H1 (cell line): Measurements from ENCODE around the gene SESN3. TPM values are rescaled to one million over a fixed set of nuclear protein-coding genes. Genes with fewer than 3 reads are reported as not detected.

Experiments used
- CTCF ChIA-PET: fragments of 300-600 bp; sonication (Branson Sonifier 250); formaldehyde crosslinking; loops from one replicate; lab custom pipeline; 2021; ENCODE audit not compliant: partially characterized antibody; lab: Charles Lee
- POLR2A ChIA-PET: fragments of 300-600 bp; sonication (Branson Sonifier 250); formaldehyde crosslinking; loops from one replicate; lab custom pipeline; 2021; ENCODE audit warnings: inconsistent platforms; ENCODE audit not compliant: partially characterized antibody; lab: Charles Lee
- DNase-seq, 2 experiments: peaks; one replicate each; pipeline versions ENCODE4 v3.0.0 to v3.0.0-alpha.2; 2010 to 2022; ENCODE audit warnings: low spot score in 2 of 2, low read depth in 1 of 2, mixed read lengths in 1 of 2
- FAIRE-seq: peaks from 2 replicates; lab custom pipeline; 2011; peaks lifted over from hg19 to GRCh38; lab: Jason Lieb, UNC
- H2AFZ ChIP-seq: 2 replicates; pipeline ENCODE4 v1.8.1; 2012; ENCODE audit warnings: low read length, inconsistent platforms
- H2AK5ac ChIP-seq: 2 replicates; pipeline ENCODE4 v1.6.1; 2013; ENCODE audit warnings: low read depth, low read length
- H2BK120ac ChIP-seq: replicated peaks from 2 replicates; pipeline ENCODE3; 2013; ENCODE audit warnings: low read depth, low read length, inconsistent platforms
- H2BK12ac ChIP-seq: 2 replicates; pipeline ENCODE4 v1.6.1; 2013; ENCODE audit warnings: low read depth, low read length
- H2BK15ac ChIP-seq: 2 replicates; pipeline ENCODE4 v1.6.1; 2013; ENCODE audit warnings: low read length
- H2BK20ac ChIP-seq: 2 replicates; pipeline ENCODE4 v1.6.1; 2013; ENCODE audit warnings: low read length
- H2BK5ac ChIP-seq: 2 replicates; pipeline ENCODE4 v1.6.1; 2013; ENCODE audit warnings: low read depth, low read length
- H3K14ac ChIP-seq: 2 replicates; pipeline ENCODE4 v1.6.1; 2013; ENCODE audit warnings: inconsistent platforms; ENCODE audit not compliant: insufficient read length
- H3K18ac ChIP-seq: 2 replicates; pipeline ENCODE4 v1.6.1; 2013; ENCODE audit warnings: low read length; ENCODE audit errors: extremely low read depth
- H3K23ac ChIP-seq: 2 replicates; pipeline ENCODE4 v1.6.1; 2013; ENCODE audit warnings: inconsistent platforms; ENCODE audit not compliant: insufficient read length
- H3K23me2 ChIP-seq: 2 replicates; pipeline ENCODE4 v1.6.1; 2013; ENCODE audit warnings: low read depth, low read length
- H3K27ac ChIP-seq: 2 replicates; pipeline ENCODE4 v1.6.1; 2011; ENCODE audit warnings: low read depth, low read length, inconsistent platforms
- H3K27me3 ChIP-seq, 4 experiments: replicated peaks in 1 of 4; 1 replicate in 1 of 4; 2 replicates in 3 of 4; pipeline versions ENCODE4 v1.6.1 to v1.8.1; 2011 to 2013; ENCODE audit warnings: low read length in 3 of 4, mild to moderate bottlenecking in 3 of 4, inconsistent platforms in 2 of 4, mixed read lengths in 2 of 4, moderate library complexity in 1 of 4; ENCODE audit not compliant: control insufficient read depth in 3 of 4, insufficient read depth in 3 of 4; ENCODE audit errors: extremely low read depth in 1 of 4
- H3K36me3 ChIP-seq, 4 experiments: 2 replicates each; pipeline versions ENCODE4 v1.6.1 to v1.8.1; 2011 to 2013; ENCODE audit warnings: mild to moderate bottlenecking in 4 of 4, low read length in 3 of 4, moderate library complexity in 2 of 4, control low read depth in 1 of 4, inconsistent platforms in 1 of 4; ENCODE audit not compliant: insufficient read depth in 4 of 4, control insufficient read depth in 2 of 4
- H3K4ac ChIP-seq: replicated peaks from 2 replicates; pipeline ENCODE3; 2013; ENCODE audit warnings: low read length, low read depth, mixed read lengths, inconsistent platforms; ENCODE audit not compliant: insufficient read length
- H3K4me1 ChIP-seq, 4 experiments: replicated peaks in 1 of 4; 1 replicate in 1 of 4; 2 replicates in 3 of 4; pipeline versions ENCODE4 v1.6.1 to v1.8.1; 2011 to 2013; ENCODE audit warnings: low read length in 3 of 4, inconsistent platforms in 2 of 4, mixed read lengths in 1 of 4; ENCODE audit not compliant: insufficient read depth in 4 of 4, control insufficient read depth in 3 of 4
- H3K4me2 ChIP-seq, 2 experiments: 2 replicates each; pipeline versions ENCODE4 v1.6.1 to v1.8.1; 2011 to 2013; ENCODE audit warnings: low read depth in 2 of 2, low read length in 2 of 2, control low read depth in 1 of 2, inconsistent platforms in 1 of 2, mild to moderate bottlenecking in 1 of 2; ENCODE audit not compliant: insufficient read depth in 1 of 2
- H3K4me3 ChIP-seq, 4 experiments: fragments of 200-600, 300-600 bp in 1 of 4; sonication (generic), shearing (Covaris generic), sonication (Bioruptor Twin) in 1 of 4; 2 replicates each; pipeline versions ENCODE4 v1.5.1 to v1.8.1; 2011 to 2016; ENCODE audit warnings: low read length in 4 of 4, low read depth in 3 of 4, control low read depth in 2 of 4, inconsistent platforms in 2 of 4, mild to moderate bottlenecking in 2 of 4, mixed read lengths in 1 of 4, moderate library complexity in 1 of 4; ENCODE audit not compliant: insufficient read depth in 2 of 4; ENCODE audit errors: extremely low read depth in 1 of 4
- H3K56ac ChIP-seq: replicated peaks from 2 replicates; pipeline ENCODE3; 2013; ENCODE audit warnings: low read depth, mild to moderate bottlenecking, mixed read lengths, low read length, inconsistent platforms; ENCODE audit not compliant: insufficient read length
- H3K79me1 ChIP-seq: 2 replicates; pipeline ENCODE4 v1.6.1; 2013; ENCODE audit warnings: low read depth, low read length, control low read depth
- H3K79me2 ChIP-seq, 2 experiments: 2 replicates each; pipeline versions ENCODE4 v1.6.1 to v1.8.1; 2012 to 2013; ENCODE audit warnings: low read length in 2 of 2, mild to moderate bottlenecking in 2 of 2, inconsistent platforms in 1 of 2; ENCODE audit not compliant: insufficient read depth in 2 of 2, control insufficient read depth in 1 of 2
- H3K9ac ChIP-seq, 4 experiments: replicated peaks in 1 of 4; 1 replicate in 1 of 4; 2 replicates in 3 of 4; pipeline versions ENCODE4 v1.6.1 to v1.8.1; 2011 to 2013; ENCODE audit warnings: low read depth in 3 of 4, low read length in 3 of 4, control low read depth in 2 of 4, mild to moderate bottlenecking in 2 of 4, moderate library complexity in 2 of 4, inconsistent platforms in 1 of 4; ENCODE audit errors: extremely low read depth in 1 of 4
- H3K9me3 ChIP-seq, 2 experiments: 2 replicates each; pipeline versions ENCODE4 v1.6.1 to v1.8.1; 2012 to 2013; ENCODE audit warnings: mild to moderate bottlenecking in 2 of 2, moderate library complexity in 2 of 2, control low read depth in 1 of 2, inconsistent platforms in 1 of 2, low read depth in 1 of 2, low read length in 1 of 2, mixed read lengths in 1 of 2; ENCODE audit not compliant: insufficient read depth in 2 of 2
- H4K20me1 ChIP-seq, 2 experiments: replicated peaks in 1 of 2; 2 replicates each; pipeline versions ENCODE3 to v1.8.1; 2011 to 2013; ENCODE audit warnings: inconsistent platforms in 2 of 2, low read length in 2 of 2, mild to moderate bottlenecking in 1 of 2; ENCODE audit not compliant: insufficient read depth in 2 of 2, control insufficient read depth in 1 of 2
- H4K5ac ChIP-seq: 2 replicates; pipeline ENCODE4 v1.6.1; 2013; ENCODE audit warnings: low read length, low read depth, mixed read lengths, inconsistent platforms; ENCODE audit not compliant: insufficient read length
- H4K8ac ChIP-seq: 2 replicates; pipeline ENCODE4 v1.8.0; 2013; ENCODE audit warnings: mild to moderate bottlenecking, moderate library complexity, low read length, inconsistent platforms; ENCODE audit not compliant: insufficient read depth; ENCODE audit errors: extremely low read depth
- H4K91ac ChIP-seq: replicated peaks from 2 replicates; pipeline ENCODE3; 2013; ENCODE audit warnings: low read length, mixed read lengths, inconsistent platforms; ENCODE audit not compliant: insufficient read length
- CHD2 ChIP-seq: IDR thresholded peaks from 2 replicates; pipeline ENCODE4 v1.6.1; 2012; ENCODE audit warnings: low read length, improper control_type of control experiment
- EP300 ChIP-seq, 2 experiments: IDR thresholded peaks; 1 replicate in 1 of 2; 2 replicates in 1 of 2; pipeline ENCODE4 v1.6.1; 2011 to 2012; ENCODE audit warnings: low read depth in 2 of 2, low read length in 2 of 2, mild to moderate bottlenecking in 2 of 2, borderline replicate concordance in 1 of 2, inconsistent platforms in 1 of 2, moderate library complexity in 1 of 2
- EZH2 ChIP-seq: fragments of 200-600 bp; sonication (generic); IDR thresholded peaks from 2 replicates; pipeline ENCODE4 v1.7.1; 2012; ENCODE audit warnings: low read depth, mild to moderate bottlenecking, moderate library complexity, low read length, inconsistent platforms; ENCODE audit not compliant: severe bottlenecking
- POLR2AphosphoS5 ChIP-seq: IDR thresholded peaks from 2 replicates; pipeline ENCODE4 v1.6.1; 2011; ENCODE audit warnings: low read depth, low read length
- RFX5 ChIP-seq: IDR thresholded peaks from 2 replicates; pipeline ENCODE4 v1.6.1; 2011; ENCODE audit warnings: low read depth, low read length, improper control_type of control experiment, borderline replicate concordance
- SIRT6 ChIP-seq: IDR thresholded peaks from one replicate; pipeline ENCODE4 v1.7.1; 2012; ENCODE audit warnings: low read length, inconsistent platforms
- SIX5 ChIP-seq: IDR thresholded peaks from 2 replicates; pipeline ENCODE4 v1.6.1; 2011; ENCODE audit warnings: mild to moderate bottlenecking, low read depth, low read length
- WGBS, 2 experiments: shearing (Covaris generic) in 1 of 2; methylation state at CpG; one replicate each; pipeline versions ENCODE4 v1.1.6 to v1.1.7; 2013 to 2015; ENCODE audit warnings: low lambda C conversion rate in 2 of 2, mixed read lengths in 2 of 2, inconsistent platforms in 1 of 2, low coverage in 1 of 2, missing lambda C conversion rate in 1 of 2; ENCODE audit not compliant: insufficient replicate concordance in 2 of 2, insufficient coverage in 1 of 2, insufficient read length in 1 of 2; ENCODE audit errors: extremely low coverage in 1 of 2, missing lambda C conversion rate in 1 of 2; 5-methylcytosine and 5-hydroxymethylcytosine counted together
- polyA plus RNA-seq, 7 experiments: library from polyadenylated mRNA; depleted of rRNA in 3 of 7; stranded (reverse) in 5 of 7; unstranded in 2 of 7; fragments of >200 nt in 5 of 7; fragments of 200-250 nt in 2 of 7; gene quantifications; 1 replicate in 5 of 7; 2 replicates in 1 of 7; 4 replicates in 1 of 7; pipeline versions ENCODE4 v1.2.1 to v1.2.3, GENCODE V29; 2011 to 2013; ENCODE audit warnings: missing spikeins in 2 of 7, mixed read lengths in 2 of 7
- total RNA-seq: library from RNA; stranded (reverse); fragmentation: NEBNext Ultra II Directional; extraction: Animal tissue kit (Norgen Biotek cat#: 25700); gene quantifications from 2 replicates; pipeline ENCODE4 v1.2.1, GENCODE V29; 2021

SESN3 gene
- total and polyA plus RNA-seq, 2 of the 8 experiments (the other 6 are each of a cell fraction or from before 2014, with no cell fraction given): 10.2 to 31.1 TPM

DNA sequence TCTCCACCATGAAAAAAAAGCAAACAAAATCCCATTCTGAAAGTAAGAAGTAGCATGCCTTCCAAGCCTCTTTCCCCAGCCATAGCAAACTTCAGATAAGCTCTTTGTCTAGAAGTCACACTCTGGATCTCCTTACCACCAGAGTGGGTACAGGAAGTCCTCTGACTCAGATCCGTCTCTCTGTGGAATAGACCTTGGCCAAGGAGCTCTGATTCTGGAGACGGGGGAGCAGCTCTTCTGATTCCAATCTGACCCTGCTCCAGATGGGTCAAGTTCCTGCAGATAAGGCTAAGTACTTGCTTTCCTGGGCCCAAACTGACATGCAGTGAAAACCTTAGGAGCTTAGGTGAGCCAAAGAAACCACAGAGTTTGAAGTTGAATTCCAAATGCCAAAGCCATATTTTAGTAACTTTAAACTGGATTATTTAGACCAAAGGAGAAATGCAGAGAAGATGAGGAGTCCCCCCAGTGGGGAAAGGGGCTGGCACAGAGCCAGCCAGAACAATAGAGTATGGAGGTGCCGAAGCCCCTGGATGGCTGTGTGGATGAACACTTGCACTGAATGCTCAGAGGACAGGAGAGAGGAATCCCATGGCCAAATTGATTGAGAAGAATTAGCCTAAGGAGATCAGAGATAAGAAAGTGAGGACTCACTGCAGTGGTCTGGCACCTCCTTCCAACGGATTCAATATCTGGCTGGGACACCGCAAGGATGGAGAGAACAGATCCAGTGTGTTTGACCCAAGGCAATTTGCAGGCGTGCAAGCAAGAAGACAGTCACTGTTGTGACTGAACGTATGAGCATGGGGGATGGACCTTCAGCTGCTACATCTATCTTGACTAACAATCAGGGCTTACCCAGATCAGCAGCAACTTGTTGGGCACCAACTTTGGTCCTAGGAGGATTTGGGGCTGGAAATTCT, 86.4 kb downstream of the SESN3 start:
- Histone ChIP-seq H3K4me2 (no peak overlapping the region), H2AK5ac (no peak overlapping the region), H3K79me2 (no peaks in the 10 kb centered on the region), H2BK15ac (no peak overlapping the region), H3K4me1 (peaks cover 0 to 2% (median 0%) of the 10 kb centered on the region in 4 experiments; a peak in 1 of 7 replicates), H3K27ac (no peak overlapping the region), H3K4me3 (no peak overlapping the region), H3K23ac (no peak overlapping the region), H4K8ac (no peak overlapping the region), H3K18ac (no peak overlapping the region), H3K79me1 (no peaks in the 10 kb centered on the region), H3K14ac (no peak overlapping the region), H4K5ac (no peak overlapping the region), H3K23me2 (no peaks in the 10 kb centered on the region), H2BK12ac (no peak overlapping the region), H2BK120ac (no peak overlapping the region), H3K9me3 (no peaks in the 10 kb centered on the region), H2AFZ (no peak overlapping the region), H3K36me3 (no peaks in the 10 kb centered on the region), H4K91ac (no peak overlapping the region), H4K20me1 (no peaks in the 10 kb centered on the region), H2BK20ac (no peak overlapping the region), H2BK5ac (no peak overlapping the region), H3K4ac (no peak overlapping the region), H3K56ac (no peak overlapping the region), H3K27me3 (peaks cover 13 to 41% (median 30%) of the 10 kb centered on the region in 4 experiments), H3K9ac (no peak overlapping the region)
- CTCF ChIA-PET: interaction anchor here (1.1 to 17.5 kb wide), 5 partner anchors 10 to 593 kb away, joined by 3 to 407 read pairs (median 3); no protein-coding TSS in a partner anchor
- POLR2A ChIA-PET: no interaction called here
- WGBS, 2 experiments: 91% methylated on average over 7 of the region's 7 CpGs; no CpG with 5 or more reads in 1 of the 2 experiments
- DNase-seq: no peak
- FAIRE-seq: no peak
- TF ChIP-seq RFX5 (no peak), CHD2 (no peak), POLR2AphosphoS5 (no peak), SIRT6 (no peak), SIX5 (no peak), EZH2 (no peak), EP300 (IDR thresholded peaks at IDR 0.05; ENCODE audit: borderline replicate concordance in 1 of 2, low read depth in 2 of 2, low read length in 2 of 2) (no peak)
